ENCODE data around the gene HOXB6.

DNA sequence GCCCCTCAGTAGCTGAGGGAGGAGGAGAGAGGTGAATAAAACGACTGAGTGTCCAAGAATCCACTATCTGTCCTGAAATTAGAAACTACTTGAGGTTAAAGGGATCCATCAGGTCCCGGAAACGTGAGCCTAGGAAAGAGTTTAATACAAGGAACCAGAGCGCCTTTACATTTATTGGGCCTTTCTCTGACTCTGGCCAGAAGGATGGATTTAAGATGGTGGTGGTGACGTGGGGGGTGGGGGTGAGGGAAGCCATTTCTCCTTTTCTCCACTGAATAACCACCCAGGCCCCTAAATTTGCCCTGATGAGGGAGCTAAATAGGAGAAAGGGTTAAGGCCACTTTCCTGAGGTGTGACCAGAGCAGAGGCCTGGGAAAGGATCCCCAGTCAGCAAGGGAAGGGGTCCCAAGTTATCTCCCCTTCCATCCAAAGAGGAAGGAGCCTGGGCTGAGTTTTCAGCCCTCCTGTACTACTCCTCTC is 22.4 kb upstream of the HOXB6 start:
- TF ChIP-seq CTCF (IDR thresholded peaks at IDR 0.05), result no peak
- no peak for TF ChIP-seq EP300 (IDR thresholded peaks at IDR 0.05)
- no peak for TF ChIP-seq POLR2AphosphoS5 (IDR thresholded peaks at IDR 0.05)

All from upper lobe of left lung (tissue), 4 donors.